ENCODE measurements around the gene CTNNA3. TPM values are rescaled to one million over a fixed set of nuclear protein-coding genes. Genes with fewer than 3 reads are reported as not detected.

CTNNA3 gene
- total RNA-seq, 4 donors from 2014 or later: 0.68 to 75.2 (median 1.4) TPM

DNA sequence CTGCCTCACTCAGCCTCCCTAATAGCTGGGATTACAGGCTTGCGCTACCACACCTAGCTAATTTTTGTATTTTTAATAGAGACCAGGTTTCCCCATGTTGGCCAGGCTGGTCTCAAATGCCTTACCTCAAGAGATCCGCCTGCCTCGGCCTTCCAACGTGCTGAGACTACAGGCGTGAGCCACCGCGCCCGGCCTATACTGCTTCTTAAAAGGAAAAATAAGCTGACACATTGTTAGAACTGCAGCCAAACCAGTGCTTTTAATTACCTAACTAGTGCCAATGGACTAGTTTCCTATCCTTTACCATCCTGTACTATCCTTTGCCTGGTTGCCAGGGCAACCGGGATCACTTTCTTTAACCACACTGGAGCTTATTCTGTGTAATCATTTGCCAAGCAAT, 662.1 kb downstream of the CTNNA3 start:
- WGBS, 2 donors (ENCODE audit: low coverage in 1 of 2): 86 to 89% methylated on average over 9 of the region's 9 CpGs

GRCh38 chr10:67022099-67022498, 673.9 kb downstream of the CTNNA3 start:
- in situ Hi-C loops (cut with MboI; ENCODE audit: low pct_ligation_motif_present in 1 of 4, low pct_unique_long_range_greater_than_20kb in 1 of 4, low sequenced_read_pairs in 3 of 4): no loop called here
- no peaks in the 10 kb centered on the region for H3K36me3 ChIP-seq
- no peak overlapping the region for H3K4me3 ChIP-seq
- no peak for DNase-seq
- no peak overlapping the region for H3K27ac ChIP-seq
- no peaks in the 10 kb centered on the region for H3K9me3 ChIP-seq
- intact Hi-C loops (cut with DNase I; ENCODE audit: low total_unique reads): no loop called here
- H3K4me1 ChIP-seq: no peaks in the 10 kb centered on the region
- no peak for TF ChIP-seq EP300 (IDR thresholded peaks at IDR 0.05; ENCODE audit: low read depth)
- TF ChIP-seq, protein P1, sequence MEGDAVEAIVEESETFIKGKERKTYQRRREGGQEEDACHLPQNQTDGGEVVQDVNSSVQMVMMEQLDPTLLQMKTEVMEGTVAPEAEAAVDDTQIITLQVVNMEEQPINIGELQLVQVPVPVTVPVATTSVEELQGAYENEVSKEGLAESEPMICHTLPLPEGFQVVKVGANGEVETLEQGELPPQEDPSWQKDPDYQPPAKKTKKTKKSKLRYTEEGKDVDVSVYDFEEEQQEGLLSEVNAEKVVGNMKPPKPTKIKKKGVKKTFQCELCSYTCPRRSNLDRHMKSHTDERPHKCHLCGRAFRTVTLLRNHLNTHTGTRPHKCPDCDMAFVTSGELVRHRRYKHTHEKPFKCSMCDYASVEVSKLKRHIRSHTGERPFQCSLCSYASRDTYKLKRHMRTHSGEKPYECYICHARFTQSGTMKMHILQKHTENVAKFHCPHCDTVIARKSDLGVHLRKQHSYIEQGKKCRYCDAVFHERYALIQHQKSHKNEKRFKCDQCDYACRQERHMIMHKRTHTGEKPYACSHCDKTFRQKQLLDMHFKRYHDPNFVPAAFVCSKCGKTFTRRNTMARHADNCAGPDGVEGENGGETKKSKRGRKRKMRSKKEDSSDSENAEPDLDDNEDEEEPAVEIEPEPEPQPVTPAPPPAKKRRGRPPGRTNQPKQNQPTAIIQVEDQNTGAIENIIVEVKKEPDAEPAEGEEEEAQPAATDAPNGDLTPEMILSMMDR (IDR thresholded peaks at IDR 0.05): no peak
- no peak for TF ChIP-seq POLR2AphosphoS5 (IDR thresholded peaks at IDR 0.05)
- TF ChIP-seq POLR2A (IDR thresholded peaks at IDR 0.05): no peak
- no peaks in the 10 kb centered on the region for H3K27me3 ChIP-seq

More for the DNA sequence above, 662.1 kb downstream of the CTNNA3 start:
- H3K4me3 ChIP-seq: no peak overlapping the region
- no peaks in the 10 kb centered on the region for H3K9me3 ChIP-seq
- intact Hi-C loops (cut with DNase I; ENCODE audit: low total_unique reads) (no loop called here), in situ Hi-C loops (cut with MboI; ENCODE audit: low pct_ligation_motif_present in 1 of 4, low pct_unique_long_range_greater_than_20kb in 1 of 4, low sequenced_read_pairs in 3 of 4) (no loop called here)
- no peak for DNase-seq
- no peaks in the 10 kb centered on the region for H3K4me1 ChIP-seq
- no peaks in the 10 kb centered on the region for H3K27me3 ChIP-seq
- TF ChIP-seq POLR2A (IDR thresholded peaks at IDR 0.05) (no peak), EP300 (IDR thresholded peaks at IDR 0.05; ENCODE audit: low read depth) (no peak), POLR2AphosphoS5 (IDR thresholded peaks at IDR 0.05) (no peak)
- TF ChIP-seq, protein P1 (IDR thresholded peaks at IDR 0.05): no peak
- no peak overlapping the region for H3K27ac ChIP-seq
- H3K36me3 ChIP-seq: no peaks in the 10 kb centered on the region

DNA sequence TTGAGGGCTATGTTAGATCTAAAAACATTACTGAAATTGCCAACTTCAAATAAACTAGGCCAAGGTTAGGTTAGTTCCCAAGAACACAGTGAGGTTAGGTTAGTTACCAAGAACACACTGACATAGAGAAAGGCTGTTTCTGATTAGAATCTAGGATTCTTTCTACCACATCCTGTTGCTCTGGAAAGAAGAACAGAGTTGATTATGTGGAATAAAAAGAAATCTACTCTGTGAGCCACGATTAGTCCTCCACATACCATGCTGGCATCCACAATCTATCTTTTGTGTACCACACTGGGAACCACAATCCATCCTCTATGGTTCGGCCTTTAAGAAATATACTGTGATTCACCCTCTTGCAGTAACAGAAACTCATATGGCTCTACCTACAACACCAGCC, 678.8 kb downstream of the CTNNA3 start:
- intact Hi-C loops (cut with DNase I; ENCODE audit: low total_unique reads): no loop called here
- no peak overlapping the region for H3K27ac ChIP-seq
- H3K4me3 ChIP-seq: no peak overlapping the region
- 69 to 78% methylated on average over 2 of the region's 2 CpGs for WGBS, 2 donors (ENCODE audit: low coverage in 1 of 2)
- no peak for DNase-seq
- in situ Hi-C loops (cut with MboI; ENCODE audit: low pct_ligation_motif_present in 1 of 4, low pct_unique_long_range_greater_than_20kb in 1 of 4, low sequenced_read_pairs in 3 of 4): no loop called here
- TF ChIP-seq POLR2AphosphoS5 (IDR thresholded peaks at IDR 0.05) (no peak), EP300 (IDR thresholded peaks at IDR 0.05; ENCODE audit: low read depth) (no peak), POLR2A (IDR thresholded peaks at IDR 0.05) (no peak)
- TF ChIP-seq, protein P1 (IDR thresholded peaks at IDR 0.05): no peak
- H3K36me3 ChIP-seq: no peaks in the 10 kb centered on the region
- H3K9me3 ChIP-seq: no peaks in the 10 kb centered on the region
- no peaks in the 10 kb centered on the region for H3K27me3 ChIP-seq
- H3K4me1 ChIP-seq: no peaks in the 10 kb centered on the region

DNA sequence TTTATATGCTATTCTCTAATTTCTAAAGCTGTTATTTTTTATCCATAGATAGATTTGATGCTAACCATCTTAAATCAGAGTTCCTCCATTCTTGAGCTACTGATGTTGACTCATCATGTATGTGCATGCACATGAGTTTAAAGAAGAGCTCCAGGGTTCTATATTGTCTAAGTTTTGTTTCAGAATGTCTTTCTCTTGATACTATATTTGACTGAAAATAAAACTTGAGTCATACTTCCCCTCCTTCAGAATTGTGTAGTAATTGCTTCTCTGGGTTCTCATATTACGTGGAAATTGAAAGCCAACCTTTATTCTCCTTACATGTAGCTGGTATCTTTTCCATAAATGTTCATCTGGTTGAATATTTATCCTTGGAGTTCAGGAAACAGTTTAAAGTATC, 680.8 kb downstream of the CTNNA3 start:
- Histone ChIP-seq H3K27ac (no peak overlapping the region), H3K9me3 (no peaks in the 10 kb centered on the region), H3K4me3 (no peak overlapping the region), H3K27me3 (no peaks in the 10 kb centered on the region), H3K4me1 (no peaks in the 10 kb centered on the region), H3K36me3 (no peaks in the 10 kb centered on the region)
- WGBS, 2 donors (ENCODE audit: low coverage in 1 of 2): 54 to 83% methylated on average over 1 of the region's 1 CpG
- intact Hi-C loops (cut with DNase I; ENCODE audit: low total_unique reads): no loop called here
- no peak for DNase-seq
- TF ChIP-seq POLR2AphosphoS5 (IDR thresholded peaks at IDR 0.05) (no peak), EP300 (IDR thresholded peaks at IDR 0.05; ENCODE audit: low read depth) (no peak), POLR2A (IDR thresholded peaks at IDR 0.05) (no peak)
- TF ChIP-seq, protein P1 (IDR thresholded peaks at IDR 0.05): no peak
- in situ Hi-C loops (cut with MboI; ENCODE audit: low pct_ligation_motif_present in 1 of 4, low pct_unique_long_range_greater_than_20kb in 1 of 4, low sequenced_read_pairs in 3 of 4): no loop called here
